Aorta (tissue), 5 donors: Measurements from ENCODE around the gene OSTC. TPM values are rescaled to one million over a fixed set of nuclear protein-coding genes. Genes with fewer than 3 reads are reported as not detected.

Experiments used
- ATAC-seq: fragments of 200-7000 bp; cut with Tn5 transposase; one replicate; pipeline ENCODE4 v1.9.1; 2022; ENCODE audit warnings: moderate library complexity; ENCODE audit not compliant: low FRiP score
- DNase-seq, 2 donors: peaks; one replicate each; pipeline ENCODE4 v3.0.0-alpha.2; 2020
- H3K27ac ChIP-seq, 2 donors: one replicate each; pipeline ENCODE4 v1.5.1; 2013; ENCODE audit warnings: low read length in 2 of 2, mild to moderate bottlenecking in 2 of 2, moderate library complexity in 2 of 2, control low read depth in 1 of 2, inconsistent platforms in 1 of 2, low read depth in 1 of 2
- H3K27me3 ChIP-seq, 2 donors: one replicate each; pipeline ENCODE4 v1.6.1; 2013; ENCODE audit warnings: control low read depth in 1 of 2, low read length in 1 of 2, mild to moderate bottlenecking in 1 of 2, moderate library complexity in 1 of 2; ENCODE audit not compliant: insufficient read depth in 2 of 2, control insufficient read depth in 1 of 2
- H3K36me3 ChIP-seq, 2 donors: one replicate each; pipeline ENCODE4 v1.6.1; 2013; ENCODE audit warnings: control low read depth in 1 of 2, low read length in 1 of 2, mild to moderate bottlenecking in 1 of 2; ENCODE audit not compliant: insufficient read depth in 2 of 2, control insufficient read depth in 1 of 2
- H3K4me1 ChIP-seq, 2 donors: one replicate each; pipeline ENCODE4 v1.6.1; 2013; ENCODE audit warnings: low read length in 2 of 2, control low read depth in 1 of 2, mild to moderate bottlenecking in 1 of 2, moderate library complexity in 1 of 2; ENCODE audit not compliant: insufficient read depth in 2 of 2, control insufficient read depth in 1 of 2
- H3K4me3 ChIP-seq, 2 donors: one replicate each; pipeline ENCODE4 v1.5.1; 2013; ENCODE audit warnings: low read length in 2 of 2, control low read depth in 1 of 2, mild to moderate bottlenecking in 1 of 2
- H3K9me3 ChIP-seq: one replicate; pipeline ENCODE4 v1.6.1; 2013; ENCODE audit warnings: mild to moderate bottlenecking, low read length; ENCODE audit not compliant: control insufficient read depth
- WGBS, 2 donors: extraction: QIAGEN DNeasy Blood & Tissue Kit; methylation state at CpG; one replicate each; pipeline ENCODE4 v1.1.7; 2013; 5-methylcytosine and 5-hydroxymethylcytosine counted together
- intact Hi-C, 2 donors: fragments of 100-400 bp; cut with DNase I; formaldehyde crosslinking; loops; one replicate each; pipeline versions ENCODE4 v1.14.2 to v1.15.0; 2022
- polyA plus RNA-seq, 2 donors: library from polyadenylated mRNA; stranded (reverse); fragments of 200-250 nt; gene quantifications; one replicate each; pipeline ENCODE4 v1.2.3, GENCODE V29; 2013
- total RNA-seq, 2 donors: library from RNA; stranded (reverse); fragmentation: NEBNext Ultra II Directional; extraction: Animal tissue kit (Norgen Biotek cat#: 25700); gene quantifications; one replicate each; pipeline ENCODE4 v1.2.1, GENCODE V29; 2021
- donor health status: healthy with polysubstance abuse.
- donor health status: Bipolar disorder and iron deficiency.
- donor health status: DM: no; HTN: no; CAD: no.
- donor health status: DM: no; HTN: no; CAD: no.
- donor health status: DM: yes; HTN: yes; CAD: no.

Gene OSTC
- total and polyA plus RNA-seq, 4 donors: 63.5 to 110 (median 82.0) TPM

GRCh38 chr4:108620101-108620932, 30.1 kb upstream of the OSTC start, which contains the start of gene RPL34:
Gene RPL34, plus strand, starts transcription at chr4:108620576. Its CDS starts 1,384 bp downstream, at chr4:108621960.
- 0 to 1% methylated on average over 32 of the region's 32 CpGs for WGBS, 2 donors
- peak; percentile 97 to 98 for DNase-seq
- Histone ChIP-seq H3K4me3 (peak within 1 kb of the TSS; percentile 95 to 96), H3K4me1 (peaks cover 0 to 3% of the 10 kb centered on the region in 2 donors), H3K27ac (peak within 1 kb of the TSS; percentile 60 to 69), H3K36me3 (peaks cover under 1 to 6% of the 10 kb centered on the region in 2 donors), H3K27me3 (no peaks in the 10 kb centered on the region), H3K9me3 (no peaks in the 10 kb centered on the region)
- intact Hi-C loops: loop anchor here in 1 of 2 donors (2.0 to 10.0 kb wide), 2 partner anchors 30 to 1194 kb away; partner anchors contain the start of genes GAR1 and OSTC
- peak; percentile 100 for ATAC-seq

- DNase-seq: no peak
- ATAC-seq: no peak
- Histone ChIP-seq H3K9me3 (no peaks in the 10 kb centered on the region), H3K27me3 (no peaks in the 10 kb centered on the region), H3K4me3 (peak overlapping the region; percentile 95 to 96), H3K4me1 (peaks cover 0 to 3% of the 10 kb centered on the region in 2 donors), H3K27ac (peak overlapping the region; percentile 60 to 62), H3K36me3 (peaks cover 6% of the 10 kb centered on the region in 2 donors)
- intact Hi-C loops: loop anchor here in 1 of 2 donors (2.0 to 10.0 kb wide), 2 partner anchors 30 to 1194 kb away; partner anchors contain the start of genes GAR1 and OSTC
- WGBS, 2 donors: 11 to 12% methylated on average over 23 of the region's 23 CpGs
Measured at GRCh38 chr4:108620933-108621905, 29.2 kb upstream of the OSTC start.

- H3K9me3 ChIP-seq: no peaks in the 10 kb centered on the region
- intact Hi-C loops: loop anchor here in 1 of 2 donors (10.0 kb wide), 1 partner anchor 1193 kb away; the partner anchor contains the start of gene GAR1
- no peak overlapping the region for H3K27ac ChIP-seq
- no peaks in the 10 kb centered on the region for H3K27me3 ChIP-seq
- H3K4me1 ChIP-seq: peaks cover 0 to 3% of the 10 kb centered on the region in 2 donors
- peaks cover 6% of the 10 kb centered on the region in 2 donors for H3K36me3 ChIP-seq
- H3K4me3 ChIP-seq: no peak overlapping the region
- WGBS, 2 donors: 84 to 87% methylated on average over 4 of the region's 4 CpGs
- ATAC-seq: no peak
- DNase-seq: no peak
Measured at GRCh38 chr4:108622022-108622421, 28.4 kb upstream of the OSTC start.

GRCh38 chr4:108622828-108623227, 27.6 kb upstream of the OSTC start:
- H3K27ac ChIP-seq: no peak overlapping the region
- peaks cover 0 to 3% of the 10 kb centered on the region in 2 donors for H3K4me1 ChIP-seq
- no peak for ATAC-seq
- no peak overlapping the region for H3K4me3 ChIP-seq
- DNase-seq: no peak
- no peaks in the 10 kb centered on the region for H3K27me3 ChIP-seq
- intact Hi-C loops: loop anchor here in 1 of 2 donors (10.0 kb wide), 1 partner anchor 1192 kb away; the partner anchor contains the start of gene GAR1
- H3K36me3 ChIP-seq: peaks cover 6% of the 10 kb centered on the region in 2 donors
- no peaks in the 10 kb centered on the region for H3K9me3 ChIP-seq
- WGBS, 2 donors: 93 to 95% methylated on average over 5 of the region's 5 CpGs

- Histone ChIP-seq H3K36me3 (peaks cover 6% of the 10 kb centered on the region in 2 donors), H3K27me3 (no peaks in the 10 kb centered on the region), H3K4me1 (peaks cover 0 to 3% of the 10 kb centered on the region in 2 donors), H3K4me3 (no peak overlapping the region), H3K9me3 (no peaks in the 10 kb centered on the region), H3K27ac (no peak overlapping the region)
- WGBS, 2 donors: 66 to 71% methylated on average over 2 of the region's 2 CpGs
- ATAC-seq (no peak), DNase-seq (no peak)
- intact Hi-C loops: loop anchor here in 1 of 2 donors (10.0 kb wide), 1 partner anchor 1190 kb away; the partner anchor contains the start of gene GAR1
Measured at GRCh38 chr4:108624263-108625056, 25.9 kb upstream of the OSTC start.

GRCh38 chr4:108626056-108626455, 24.3 kb upstream of the OSTC start:
- DNase-seq: no peak
- no peaks in the 10 kb centered on the region for H3K9me3 ChIP-seq
- no peak overlapping the region for H3K4me3 ChIP-seq
- 92 to 95% methylated on average over 1 of the region's 1 CpG for WGBS, 2 donors
- H3K4me1 ChIP-seq: peaks cover 0 to 3% of the 10 kb centered on the region in 2 donors
- no peak for ATAC-seq
- H3K36me3 ChIP-seq: peaks cover 6 to 8% of the 10 kb centered on the region in 2 donors
- H3K27me3 ChIP-seq: no peaks in the 10 kb centered on the region
- intact Hi-C loops: loop anchor here in 1 of 2 donors (10.0 kb wide), 1 partner anchor 1189 kb away; the partner anchor contains the start of gene GAR1
- H3K27ac ChIP-seq: no peak overlapping the region

- DNase-seq (no peak), ATAC-seq (no peak)
- Histone ChIP-seq H3K4me3 (no peak overlapping the region), H3K4me1 (no peaks in the 10 kb centered on the region), H3K27me3 (no peaks in the 10 kb centered on the region), H3K36me3 (peaks cover 5 to 9% of the 10 kb centered on the region in 2 donors), H3K27ac (no peak overlapping the region), H3K9me3 (no peaks in the 10 kb centered on the region)
- intact Hi-C loops: loop anchor here in 1 of 2 donors (10.0 kb wide), 1 partner anchor 1186 kb away; the partner anchor contains the start of gene GAR1
Measured at GRCh38 chr4:108628411-108628810, 22.0 kb upstream of the OSTC start.
